Measurements from ENCODE around the gene PGM3.

Gene PGM3

GRCh38 chr6:83183082-83183828 lies 9.8 kb downstream of the PGM3 start:
- no peak for DNase-seq

- DNase-seq: no peak
Measured at GRCh38 chr6:83182114-83182513, 11.0 kb downstream of the PGM3 start.

DNA sequence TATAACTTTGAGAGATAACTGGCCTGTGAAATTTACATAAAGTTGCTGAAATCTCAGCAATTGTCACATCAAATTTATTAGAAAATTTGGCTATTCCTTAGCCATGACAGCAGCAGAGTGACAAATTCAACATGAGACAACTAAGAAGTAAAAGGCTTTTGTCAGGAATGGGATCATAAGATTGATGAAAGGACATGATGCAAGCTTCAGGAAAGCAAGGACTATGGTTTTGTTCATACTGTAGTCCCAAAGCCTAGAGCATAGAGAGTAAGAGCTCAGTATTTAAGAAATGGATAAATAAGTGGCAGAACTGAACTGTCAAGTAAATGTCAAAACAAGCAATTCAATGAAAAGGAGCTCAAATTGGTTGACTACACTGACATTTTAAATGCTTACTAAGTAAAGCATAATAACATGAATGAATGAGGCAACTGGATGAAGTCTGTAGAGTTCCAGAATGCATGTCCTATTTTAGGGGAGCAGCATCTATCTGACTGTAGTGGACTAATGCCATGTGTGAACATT lies 12.6 kb downstream of the PGM3 start:
- no peak for DNase-seq

- no peak for DNase-seq
Measured at GRCh38 chr6:83176246-83176645, 16.8 kb downstream of the PGM3 start.

GRCh38 chr6:83169511-83169910 lies 23.6 kb downstream of the PGM3 start:
- peak in 1 of 56 donors; percentile 8 for DNase-seq

DNA sequence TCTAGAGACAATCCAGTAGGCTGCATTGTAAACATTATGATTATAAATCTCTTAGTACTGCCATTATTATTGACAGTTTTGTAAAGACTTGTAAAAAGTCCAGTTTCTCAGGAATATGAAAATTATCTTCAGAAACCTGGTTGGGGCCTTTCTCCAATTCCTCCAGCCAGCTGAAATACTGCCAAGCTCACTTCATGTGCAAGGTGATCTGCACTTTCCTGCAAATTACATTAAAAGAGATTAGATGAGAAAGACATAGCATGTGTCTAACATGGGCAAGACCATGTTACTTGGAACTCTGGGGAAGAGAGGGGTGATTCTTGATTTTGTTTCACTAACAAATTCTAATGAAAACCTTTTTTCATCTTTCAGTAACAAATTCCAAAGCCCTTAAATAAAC lies 24.0 kb downstream of the PGM3 start:
- no peak for DNase-seq

DNA sequence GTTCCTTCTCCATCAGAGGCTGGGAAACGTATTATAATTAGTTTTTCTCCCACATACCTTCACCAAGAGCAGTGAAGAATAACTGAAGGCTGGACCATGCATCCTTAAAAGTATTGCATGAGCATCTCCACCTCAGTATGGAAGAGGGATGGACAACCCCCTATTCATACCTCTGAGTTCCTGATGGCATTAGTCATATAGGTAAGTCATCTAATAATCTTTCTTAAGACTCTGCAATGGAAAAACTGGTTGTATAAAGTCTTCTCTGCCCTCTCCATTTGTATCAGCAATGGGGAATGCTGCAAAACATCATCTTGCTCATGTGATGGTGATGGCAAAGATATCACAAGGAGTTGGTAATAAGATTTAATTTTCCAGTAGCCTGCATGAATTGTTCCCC lies 24.5 kb downstream of the PGM3 start:
- no peak for DNase-seq

DNA sequence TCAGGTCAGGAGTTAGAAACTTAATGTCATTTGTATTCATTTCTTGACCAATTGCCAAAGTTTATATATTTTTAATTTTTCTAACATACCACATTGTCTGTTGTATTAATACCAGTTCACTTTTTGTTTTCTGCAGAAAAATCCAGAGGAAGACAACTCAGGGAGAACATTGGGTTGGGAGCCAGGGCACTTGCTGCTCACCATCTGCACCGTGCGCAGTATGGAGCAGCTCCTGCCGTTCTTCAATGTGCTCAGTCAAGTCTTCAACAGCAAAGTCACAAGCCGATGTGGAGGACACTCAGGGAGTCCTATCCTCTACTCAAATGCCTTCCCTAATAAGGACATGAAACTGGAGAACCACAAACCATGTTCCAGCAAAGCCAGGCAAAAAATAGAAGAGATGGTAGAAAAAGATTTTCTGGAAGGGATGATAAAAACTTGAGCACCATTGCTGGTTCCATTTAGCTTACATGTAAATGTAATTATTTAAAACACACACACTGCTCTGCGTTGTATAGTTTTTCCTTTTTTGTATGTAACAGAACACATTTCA lies 25.3 kb downstream of the PGM3 start:
- no peak for DNase-seq

DNA sequence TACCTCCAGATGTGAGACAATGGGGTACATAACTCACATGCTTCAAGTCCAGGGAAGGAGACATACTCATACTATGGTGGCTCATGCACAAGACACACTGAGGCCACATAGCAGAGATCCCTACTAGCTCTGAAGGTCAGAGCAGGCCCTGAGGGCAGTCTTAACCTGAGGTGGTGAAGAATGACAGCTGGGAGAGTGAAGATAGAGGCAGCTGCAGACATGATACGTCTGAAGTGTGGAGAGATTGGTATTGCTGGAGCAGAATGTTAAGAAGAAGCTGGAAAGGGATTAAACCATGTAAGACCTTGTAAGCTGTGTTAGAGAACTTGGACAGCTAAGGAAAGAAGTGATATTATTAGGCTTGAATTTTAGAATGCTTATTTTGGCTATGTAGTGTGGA lies 32.9 kb downstream of the PGM3 start:
- no peak for DNase-seq

GRCh38 chr6:83155794-83156193 lies 37.3 kb downstream of the PGM3 start:
- no peak for DNase-seq

DNA sequence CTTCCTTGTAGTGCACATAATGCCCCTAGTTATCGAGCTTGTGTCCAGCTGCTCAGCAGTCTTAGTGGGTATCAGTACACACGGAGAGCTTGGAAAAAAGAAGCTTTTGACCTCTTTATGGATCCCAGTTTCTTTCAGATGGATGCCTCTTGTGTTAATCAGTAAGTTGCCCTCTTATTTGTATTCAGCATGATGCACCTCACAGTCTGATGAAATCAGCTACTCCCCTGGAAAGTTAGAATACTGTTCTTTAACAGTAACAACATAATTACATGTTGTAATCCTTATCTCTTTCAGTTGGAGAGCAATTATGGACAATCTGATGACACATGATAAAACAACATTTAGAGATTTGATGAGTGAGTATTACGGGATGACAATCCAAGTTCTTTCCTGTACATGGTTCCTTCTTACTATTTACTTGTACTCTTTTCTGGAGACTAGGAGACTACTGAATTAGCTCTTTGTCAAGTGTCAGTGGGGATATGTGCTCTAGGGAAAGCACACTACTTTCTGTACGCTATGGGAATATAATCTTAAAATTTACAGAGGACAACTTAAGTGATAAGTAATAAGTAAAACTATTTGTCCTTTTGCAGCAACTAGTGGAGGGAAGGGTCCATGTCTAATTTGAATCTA lies 39.1 kb downstream of the PGM3 start:
- no peak for DNase-seq

DNA sequence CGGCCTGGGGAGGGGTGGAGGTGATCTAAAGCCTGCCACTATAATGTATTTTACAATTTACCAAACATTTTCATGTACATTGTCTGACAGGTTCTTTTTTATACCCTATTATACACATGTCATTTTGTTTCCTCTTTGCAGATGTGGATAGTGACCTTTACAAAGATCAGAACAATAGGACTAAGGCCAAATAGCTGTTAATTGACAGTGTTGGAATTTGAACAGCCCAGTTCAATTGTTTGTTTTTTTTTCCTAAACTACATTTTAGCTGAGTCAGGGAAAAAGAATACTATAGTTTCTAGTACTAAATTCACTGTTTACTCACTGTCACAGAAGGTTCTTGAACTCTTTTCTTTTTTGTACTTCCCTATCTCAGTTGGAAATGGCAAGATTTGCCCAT lies 40.2 kb downstream of the PGM3 start:
- no peak for DNase-seq

GRCh38 chr6:83151114-83151513 lies 42.0 kb downstream of the PGM3 start:
- peak in 1 of 56 donors; percentile 14 for DNase-seq

GRCh38 chr6:83138758-83139157 lies 54.3 kb downstream of the PGM3 start:
- no peak for DNase-seq

- DNase-seq: no peak
Measured at GRCh38 chr6:83138118-83138722, 54.8 kb downstream of the PGM3 start.

DNA sequence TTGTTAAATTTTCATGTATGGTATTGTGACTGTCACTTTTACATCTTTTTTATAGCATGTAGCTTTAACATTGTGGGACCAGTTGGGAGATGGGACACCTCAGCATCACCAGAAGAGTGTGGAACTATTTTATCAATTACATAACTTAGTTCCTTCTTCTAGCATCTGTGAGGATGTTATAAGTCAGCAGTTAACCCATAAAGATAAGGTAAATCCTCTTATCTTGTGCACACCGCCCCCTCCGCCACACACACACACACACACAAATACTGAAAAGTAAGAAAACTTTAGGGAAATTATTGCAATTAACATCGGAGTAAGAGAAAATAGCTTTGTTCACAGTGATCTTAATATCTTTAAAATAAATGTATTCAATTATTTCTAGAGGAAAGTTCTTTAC lies 60.9 kb downstream of the PGM3 start:
- no peak for DNase-seq

GRCh38 chr6:83127976-83128375 lies 65.1 kb downstream of the PGM3 start:
- no peak for DNase-seq

DNA sequence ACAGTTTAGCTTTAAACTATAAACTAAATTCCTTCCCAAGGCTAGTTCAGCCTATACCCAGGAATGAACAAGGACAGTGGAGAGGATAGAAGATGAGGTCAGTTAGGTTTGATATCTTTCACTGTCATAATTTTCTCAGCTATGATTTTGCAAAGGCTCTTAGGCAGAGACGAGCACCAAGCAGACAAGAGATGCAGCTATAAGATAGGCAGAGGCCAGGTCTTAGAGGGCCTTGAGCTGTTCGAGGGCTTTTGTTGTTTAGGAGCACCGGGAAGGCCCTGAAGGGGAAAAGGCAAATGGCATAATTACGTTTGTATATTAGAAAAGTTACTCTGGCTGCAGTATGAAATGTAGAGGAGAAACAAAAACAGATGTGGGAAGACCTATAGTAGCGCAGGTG lies 65.8 kb downstream of the PGM3 start:
- no peak for DNase-seq

- no peak for DNase-seq
Measured at GRCh38 chr6:83126807-83127206, 66.3 kb downstream of the PGM3 start.

DNA sequence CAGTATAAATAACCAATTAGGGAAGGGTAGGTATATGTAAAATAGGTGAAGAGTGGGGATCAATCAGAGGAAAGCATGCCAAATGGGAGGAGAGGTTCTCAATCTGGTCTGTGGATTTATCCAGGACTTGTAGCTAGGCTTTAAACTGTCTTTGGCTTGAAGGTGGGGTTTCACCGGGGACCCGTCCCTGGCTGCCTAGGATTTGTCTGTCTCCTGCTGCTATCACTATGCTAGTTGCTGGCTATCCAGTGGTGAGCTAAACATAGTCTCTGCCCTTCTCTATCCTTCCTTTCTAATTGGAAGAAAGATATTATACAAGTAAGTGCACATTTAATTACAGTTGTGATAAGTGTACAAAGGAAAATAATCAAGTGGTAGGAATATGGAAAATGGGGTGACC lies 66.8 kb downstream of the PGM3 start:
- no peak for DNase-seq

DNA sequence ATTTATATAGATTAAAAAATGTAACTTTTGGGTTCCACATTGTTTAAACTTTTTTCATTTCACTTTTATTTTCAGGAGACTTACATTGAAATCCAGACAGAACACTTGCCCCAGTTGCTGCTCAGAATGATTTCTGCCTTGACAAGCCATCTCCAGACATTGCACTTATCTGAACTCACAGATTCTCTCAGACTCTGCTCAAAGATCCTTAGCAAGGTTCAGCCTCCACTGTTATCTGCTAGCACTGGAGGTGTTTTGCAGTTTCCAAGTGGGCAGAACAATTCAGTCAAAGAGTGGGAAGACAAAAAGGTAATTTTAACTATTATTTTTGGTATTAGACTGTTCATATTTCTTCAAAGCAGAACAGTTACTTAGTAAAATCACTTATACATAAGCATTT lies 67.6 kb downstream of the PGM3 start:
- no peak for DNase-seq

DNA sequence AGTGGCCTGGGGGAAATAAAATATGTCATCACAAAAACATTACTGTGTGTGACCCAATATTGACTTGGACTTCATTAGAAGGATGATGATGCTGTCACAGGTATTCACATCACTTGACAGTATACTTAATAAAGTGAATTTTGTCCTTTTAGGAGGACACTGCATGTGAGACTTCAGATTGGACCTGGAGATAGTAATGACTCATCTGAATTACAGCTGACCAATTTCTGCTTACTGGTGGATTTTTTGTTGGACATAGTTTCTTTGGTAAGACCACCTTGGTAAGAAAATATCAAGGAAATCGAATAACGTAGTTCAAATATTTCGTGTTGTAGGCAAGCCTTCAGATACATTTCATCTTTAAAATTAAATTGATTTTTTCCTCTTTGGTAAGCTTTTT lies 68.5 kb downstream of the PGM3 start:
- DNase-seq: no peak

Data from amygdala (tissue), 56 donors.